ENCODE data around the gene LRRC32.
"Not testable (repeated sequence)": the region's sequence is repeated elsewhere in the genome, so short reads cannot be mapped to it uniquely, and the experiment has no call there.

Gene LRRC32

DNA sequence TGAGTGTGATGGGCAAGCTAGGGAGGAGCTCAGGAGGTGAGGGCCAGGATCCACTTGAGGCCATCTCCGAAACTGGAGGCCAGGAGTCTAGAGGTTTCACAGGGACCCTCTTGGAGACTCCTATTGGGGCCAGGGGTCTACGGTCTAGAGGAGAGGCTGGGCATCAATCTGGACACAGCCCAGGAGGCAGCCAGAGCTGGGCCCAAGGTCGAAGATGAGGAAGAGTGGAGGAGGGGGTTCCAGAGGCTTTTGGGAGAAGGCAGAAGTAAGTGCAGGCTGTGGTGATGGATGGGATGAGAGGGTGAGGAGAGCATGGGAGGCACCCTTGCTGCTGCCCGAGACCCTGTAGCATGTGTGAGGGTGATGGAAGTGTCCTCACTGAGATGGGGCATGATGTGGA, 56.6 kb downstream of the LRRC32 start:
- DNase-seq (ENCODE audit: low read depth): no peak

DNA sequence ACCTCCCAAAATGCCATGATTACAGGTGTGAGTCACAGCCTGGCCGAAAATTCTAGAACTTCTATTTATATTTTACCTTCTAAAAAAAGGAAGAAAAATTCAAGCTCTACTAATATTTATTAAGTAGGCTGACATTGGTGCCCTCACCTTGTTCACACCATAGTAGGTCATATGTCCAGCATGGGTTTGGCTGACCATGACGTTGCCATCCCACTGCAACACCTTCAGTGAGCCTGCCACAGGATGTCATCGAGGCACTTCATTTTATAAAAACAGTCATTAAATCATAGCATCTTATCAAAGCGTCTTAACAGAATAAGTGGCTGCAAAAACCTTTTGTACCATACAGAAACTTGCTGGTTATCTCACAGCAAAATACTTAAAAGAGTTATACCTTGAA, 58.3 kb downstream of the LRRC32 start:
- no peak for DNase-seq (ENCODE audit: low read depth)

GRCh38 chr11:76610871-76611475, 59.6 kb downstream of the LRRC32 start:
- DNase-seq (ENCODE audit: low read depth): no peak

DNA sequence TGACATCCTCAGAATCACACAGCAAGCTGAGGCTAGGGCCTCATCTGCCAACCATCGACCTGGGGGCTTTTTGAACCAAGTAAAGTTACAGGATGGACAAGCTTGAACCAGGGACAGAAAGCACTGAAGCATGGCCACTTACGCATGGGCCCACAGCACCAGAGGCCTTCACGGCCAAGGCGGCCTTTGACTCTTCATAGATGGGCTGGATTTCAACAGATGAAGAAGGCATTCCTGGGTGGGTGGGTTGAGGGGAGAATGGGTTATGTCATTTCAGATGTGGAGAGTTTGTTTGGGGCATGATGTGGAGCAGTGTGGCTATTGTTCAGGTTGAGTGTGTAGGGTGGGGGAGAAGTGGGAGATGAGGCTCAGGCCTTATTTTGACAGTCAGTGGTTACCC, 60.2 kb downstream of the LRRC32 start:
- no peak for DNase-seq (ENCODE audit: low read depth)

GRCh38 chr11:76609736-76610370, 60.7 kb downstream of the LRRC32 start:
- DNase-seq (ENCODE audit: low read depth): no peak

GRCh38 chr11:76608879-76609460, 61.6 kb downstream of the LRRC32 start:
- DNase-seq (ENCODE audit: low read depth): not testable (repeated sequence)

DNA sequence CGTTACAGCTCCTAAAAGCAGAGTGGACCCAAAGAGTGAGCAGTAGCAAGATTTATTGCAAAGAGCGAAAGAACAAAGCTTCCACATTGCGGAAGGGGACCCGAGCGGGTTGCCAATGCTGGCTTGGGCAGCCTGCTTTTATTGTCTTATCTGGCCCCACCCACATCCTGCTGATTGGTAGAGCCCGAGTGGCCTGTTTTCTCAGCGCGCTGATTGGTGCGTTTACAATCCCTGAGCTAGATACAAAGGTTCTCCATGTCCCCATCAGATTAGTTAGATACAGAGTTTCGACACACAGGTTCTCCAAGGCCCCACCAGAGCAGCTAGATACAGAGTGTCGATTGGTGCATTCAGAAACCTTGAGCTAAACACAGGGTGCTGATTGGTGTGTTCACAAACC, 62.3 kb downstream of the LRRC32 start:
- DNase-seq (ENCODE audit: low read depth): not testable (repeated sequence)

All from stromal cell of bone marrow (primary cell).